Naive thymus-derived CD4-positive, alpha-beta T cell (primary cell): ENCODE measurements around the gene CLEC1B. TPM values are rescaled to one million over a fixed set of nuclear protein-coding genes. Genes with fewer than 3 reads are reported as not detected.

Experiments used
- ATAC-seq: fragments of 150-1000 bp; cut with Tn5 transposase; 2 replicates; pipeline ENCODE4 v1.10.0; 2021; ENCODE audit warnings: mild to moderate bottlenecking, moderate library complexity
- CTCF ChIA-PET: fragments of 350-600 bp; sonication (Branson Sonifier 250); formaldehyde crosslinking; loops from one replicate; lab custom pipeline; 2021; ENCODE audit warnings: antibody characterized with exemption; lab: Charles Lee
- POLR2A ChIA-PET: fragments of 350-600 bp; sonication (Branson Sonifier 250); formaldehyde crosslinking; loops from one replicate; lab custom pipeline; 2021; ENCODE audit warnings: antibody characterized with exemption, inconsistent platforms; lab: Charles Lee
- DNase-seq, 9 donors: peaks; one replicate each; pipeline versions ENCODE4 v3.0.0 to v3.0.0-alpha.2; 2020 to 2022; ENCODE audit warnings: mixed read lengths in 1 of 9
- H3K27ac ChIP-seq: one replicate; pipeline ENCODE4 v1.7.0; 2013; ENCODE audit warnings: mild to moderate bottlenecking, low read depth, low read length, moderate library complexity
- H3K27me3 ChIP-seq, 2 donors: one replicate each; pipeline ENCODE4 v1.7.0; 2013; ENCODE audit warnings: low read length in 2 of 2, mild to moderate bottlenecking in 2 of 2, moderate library complexity in 2 of 2; ENCODE audit not compliant: control insufficient read depth in 2 of 2, insufficient read depth in 2 of 2
- H3K36me3 ChIP-seq, 3 experiments: 1 replicate in 2 of 3; 2 replicates in 1 of 3; pipeline ENCODE4 v1.7.0; 2013; ENCODE audit warnings: low read length in 3 of 3, mild to moderate bottlenecking in 3 of 3, moderate library complexity in 1 of 3; ENCODE audit not compliant: insufficient read depth in 3 of 3, control insufficient read depth in 2 of 3
- H3K4me1 ChIP-seq, 2 donors: one replicate each; pipeline ENCODE4 v1.7.0; 2013; ENCODE audit warnings: low read length in 2 of 2, mild to moderate bottlenecking in 2 of 2, moderate library complexity in 1 of 2; ENCODE audit not compliant: control insufficient read depth in 2 of 2, insufficient read depth in 2 of 2
- H3K4me3 ChIP-seq: 2 replicates; pipeline ENCODE4 v1.7.0; 2013; ENCODE audit warnings: mild to moderate bottlenecking, low read length
- H3K9me3 ChIP-seq, 3 experiments: 1 replicate in 2 of 3; 2 replicates in 1 of 3; pipeline ENCODE4 v1.7.0; 2013; ENCODE audit warnings: low read length in 3 of 3; ENCODE audit not compliant: control insufficient read depth in 2 of 3
- H3K27ac Mint-ChIP-seq, 9 donors: one replicate each; pipeline ENCODE4 v1.8.0; 2020 to 2022; ENCODE audit warnings: mixed read lengths in 9 of 9, mild to moderate bottlenecking in 8 of 9, moderate library complexity in 5 of 9, inconsistent platforms in 2 of 9
- H3K27me3 Mint-ChIP-seq, 5 donors: one replicate each; pipeline ENCODE4 v1.8.0; 2021 to 2022; ENCODE audit warnings: mixed read lengths in 5 of 5, mild to moderate bottlenecking in 1 of 5
- H3K36me3 Mint-ChIP-seq, 5 donors: one replicate each; pipeline ENCODE4 v1.8.0; 2020 to 2022; ENCODE audit warnings: mixed read lengths in 5 of 5, mild to moderate bottlenecking in 3 of 5, inconsistent platforms in 1 of 5
- H3K4me1 Mint-ChIP-seq, 7 donors: one replicate each; pipeline ENCODE4 v1.8.0; 2020 to 2022; ENCODE audit warnings: mixed read lengths in 7 of 7, mild to moderate bottlenecking in 3 of 7, inconsistent platforms in 1 of 7
- H3K4me3 Mint-ChIP-seq, 10 donors: one replicate each; pipeline ENCODE4 v1.8.0; 2020 to 2022; ENCODE audit warnings: mild to moderate bottlenecking in 10 of 10, mixed read lengths in 10 of 10, moderate library complexity in 6 of 10, inconsistent platforms in 2 of 10
- H3K9me3 Mint-ChIP-seq, 11 donors: one replicate each; pipeline ENCODE4 v1.8.0; 2020 to 2022; ENCODE audit warnings: mixed read lengths in 11 of 11, mild to moderate bottlenecking in 4 of 11, inconsistent platforms in 1 of 11, moderate library complexity in 1 of 11
- intact Hi-C, 2 donors: fragments of 100-400 bp; cut with micrococcal nuclease; formaldehyde crosslinking; loops; one replicate each; pipeline ENCODE4 v1.15.1; 2023
- polyA plus RNA-seq, 2 donors: library from polyadenylated mRNA; unstranded; fragments of 300-500 nt; fragmentation: Illumina TruSeq; gene quantifications; one replicate each; pipeline ENCODE4 v1.2.3, GENCODE V29; 2021
- total RNA-seq, 6 experiments: library from RNA in 5 of 6; stranded (reverse) in 5 of 6; gene quantifications; 1 replicate in 5 of 6; 2 replicates in 1 of 6; pipeline ENCODE4 v1.2.3 and lab custom pipeline; 2021 to 2026

The CLEC1B gene
- total and polyA plus RNA-seq, 7 experiments from 2014 or later: 0.91 TPM; not detected in 6

DNA sequence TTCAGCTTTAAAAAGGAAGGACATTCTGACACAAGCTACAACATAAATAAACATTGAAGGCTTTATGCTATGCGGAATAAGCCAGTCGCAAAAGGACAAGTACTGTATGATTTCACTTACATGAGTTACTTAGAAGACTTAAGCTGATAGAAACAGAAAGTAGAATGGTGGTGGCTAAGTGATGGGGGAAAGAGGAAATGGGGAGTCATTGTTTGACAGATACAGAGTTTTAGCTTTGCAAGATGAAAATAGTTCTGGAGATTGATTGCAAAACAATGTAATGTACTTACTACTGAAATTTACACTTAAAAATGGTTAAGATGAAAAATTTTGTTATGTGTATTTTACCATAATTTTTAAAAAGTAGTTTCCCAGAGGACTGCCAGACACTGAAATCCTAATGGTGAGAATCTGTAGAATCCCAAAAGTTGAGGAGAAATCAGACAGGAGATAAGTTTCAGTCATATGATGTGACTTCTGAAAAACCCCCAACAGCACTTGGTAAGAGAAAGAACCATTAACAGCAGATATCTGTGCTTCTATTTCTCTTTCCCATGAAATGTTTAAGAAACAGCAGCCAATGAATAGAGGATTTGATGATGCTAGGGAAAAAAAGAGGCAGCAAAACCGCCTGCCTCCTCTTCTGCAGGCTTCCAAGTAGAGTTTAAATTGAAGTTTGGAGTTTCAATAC is 50.2 kb downstream of the CLEC1B start:
- Histone ChIP-seq H3K9me3 (no peaks in the 10 kb centered on the region), H3K4me1 (peaks cover 27 to 29% of the 10 kb centered on the region in 2 donors), H3K4me3 (no peak overlapping the region), H3K27me3 (no peaks in the 10 kb centered on the region), H3K27ac (no peak overlapping the region), H3K36me3 (no peaks in the 10 kb centered on the region)
- H3K27me3 Mint-ChIP-seq: no peaks in the 10 kb centered on the region
- intact Hi-C loops: loop anchor here (2.0 to 10.0 kb wide), 5 partner anchors 80 to 996 kb away; partner anchors contain the start of genes CLEC2B (in 1 of the 2) and MAGOHB (in 1 of the 2)
- peak overlapping the region; percentile 0 to 74 (median 2) for H3K27ac Mint-ChIP-seq
- ChIA-PET POLR2A (interaction anchor here (0.6 kb wide), 1 partner anchor 415 kb away, joined by 3 read pairs; no protein-coding TSS in a partner anchor), CTCF (interaction anchor here (0.6 to 1.1 kb wide), 5 partner anchors 10 to 296 kb away, joined by 3 to 5 read pairs (median 3); no protein-coding TSS in a partner anchor)
- peaks cover 0 to 4% (median 0%) of the 10 kb centered on the region in 11 donors for H3K9me3 Mint-ChIP-seq
- H3K36me3 Mint-ChIP-seq: peaks cover 0 to 7% (median 0%) of the 10 kb centered on the region in 5 donors
- DNase-seq (peak in 5 of 9 donors; percentile 22 to 36 (median 26)), ATAC-seq (peak; percentile 80)
- H3K4me3 Mint-ChIP-seq: peak overlapping the region in 8 of 10 donors; percentile 0 to 53 (median 14)
- H3K4me1 Mint-ChIP-seq: peaks cover 40 to 61% (median 43%) of the 10 kb centered on the region in 7 donors

- H3K4me1 Mint-ChIP-seq: peaks cover 42 to 64% (median 45%) of the 10 kb centered on the region in 7 donors
- peak overlapping the region in 2 of 9 donors; percentile 21 to 54 for H3K27ac Mint-ChIP-seq
- Histone ChIP-seq H3K27me3 (no peaks in the 10 kb centered on the region), H3K27ac (no peak overlapping the region), H3K9me3 (no peaks in the 10 kb centered on the region), H3K4me3 (no peak overlapping the region), H3K36me3 (no peaks in the 10 kb centered on the region), H3K4me1 (peaks cover 27 to 29% of the 10 kb centered on the region in 2 donors)
- H3K27me3 Mint-ChIP-seq: peaks cover 0 to 5% (median 0%) of the 10 kb centered on the region in 5 donors
- ChIA-PET POLR2A (no interaction called here), CTCF (interaction anchor here (1.1 kb wide), 1 partner anchor 205 kb away, joined by 4 read pairs; no protein-coding TSS in a partner anchor)
- peaks cover 0 to 4% (median 0%) of the 10 kb centered on the region in 11 donors for H3K9me3 Mint-ChIP-seq
- ATAC-seq (no peak), DNase-seq (no peak)
- intact Hi-C loops: loop anchor here (2.0 to 10.0 kb wide), 5 partner anchors 79 to 995 kb away; partner anchors contain the start of genes CLEC2B (in 1 of the 2) and MAGOHB (in 1 of the 2)
- H3K36me3 Mint-ChIP-seq: peaks cover 0 to 7% (median 0%) of the 10 kb centered on the region in 5 donors
- H3K4me3 Mint-ChIP-seq: no peak overlapping the region
Measured at GRCh38 chr12:9947674-9948073, 51.2 kb downstream of the CLEC1B start.

GRCh38 chr12:9944391-9944790 is 54.5 kb downstream of the CLEC1B start:
- CTCF ChIA-PET: interaction anchor here (1.0 to 1.1 kb wide), 2 partner anchors 12 to 208 kb away, joined by 3 read pairs; partner anchors contain the start of gene CLEC2A
- no peak for ATAC-seq
- no peak overlapping the region for H3K27ac ChIP-seq
- no peaks in the 10 kb centered on the region for H3K36me3 ChIP-seq
- Mint-ChIP-seq H3K4me3 (peak overlapping the region in 9 of 10 donors; percentile 4 to 66 (median 50)), H3K4me1 (peaks cover 23 to 52% (median 42%) of the 10 kb centered on the region in 7 donors), H3K36me3 (peaks cover 0 to 7% (median 0%) of the 10 kb centered on the region in 5 donors), H3K27ac (peak overlapping the region in 7 of 9 donors; percentile 5 to 79 (median 14)), H3K9me3 (peaks cover 0 to 2% (median 0%) of the 10 kb centered on the region in 11 donors), H3K27me3 (peaks cover 0 to 29% (median 0%) of the 10 kb centered on the region in 5 donors)
- no peak for DNase-seq
- POLR2A ChIA-PET: interaction anchor here (0.6 to 0.7 kb wide), 2 partner anchors 76 to 268 kb away, joined by 3 read pairs; partner anchors contain the start of genes CLEC2B and GABARAPL1
- no peak overlapping the region for H3K4me3 ChIP-seq
- intact Hi-C loops: loop anchor here (1.0 to 10.0 kb wide), 6 partner anchors 12 to 670 kb away; partner anchors contain the start of gene MAGOHB (in 1 of the 2)
- no peaks in the 10 kb centered on the region for H3K27me3 ChIP-seq
- H3K4me1 ChIP-seq: peaks cover 10 to 12% of the 10 kb centered on the region in 2 donors
- no peaks in the 10 kb centered on the region for H3K9me3 ChIP-seq

DNA sequence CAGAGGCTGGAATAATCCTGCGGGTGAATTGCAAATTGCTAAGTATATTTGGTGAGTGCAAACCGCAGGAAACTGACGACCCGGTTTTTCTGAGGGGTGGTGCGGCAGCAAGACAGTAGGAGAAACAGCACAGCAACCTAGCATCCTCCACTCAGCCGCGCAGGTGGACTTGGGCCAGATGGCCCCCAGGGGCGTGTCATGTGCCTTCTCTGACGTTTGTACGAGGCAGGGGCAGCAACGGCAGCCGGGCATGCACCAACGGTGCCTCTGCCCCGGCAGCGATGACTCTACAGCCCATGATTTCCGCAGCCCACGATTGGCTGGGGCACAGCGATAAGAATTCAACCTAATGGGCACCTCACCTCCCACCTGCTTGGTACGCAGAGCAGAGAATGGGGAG is 55.7 kb downstream of the CLEC1B start:
- peak overlapping the region; percentile 55 to 88 (median 70) for H3K4me3 Mint-ChIP-seq
- POLR2A ChIA-PET: interaction anchor here (1.2 kb wide), 1 partner anchor 18 kb away, joined by 3 read pairs; no protein-coding TSS in a partner anchor
- CTCF ChIA-PET: no interaction called here
- ATAC-seq (peak; percentile 91), DNase-seq (peak in 3 of 9 donors; percentile 17 to 63 (median 49))
- peak overlapping the region; percentile 2 for H3K4me3 ChIP-seq
- peaks cover 12 to 41% (median 32%) of the 10 kb centered on the region in 7 donors for H3K4me1 Mint-ChIP-seq
- peaks cover 0 to 7% (median 0%) of the 10 kb centered on the region in 5 donors for H3K36me3 Mint-ChIP-seq
- no peaks in the 10 kb centered on the region for H3K36me3 ChIP-seq
- H3K27ac Mint-ChIP-seq: peak overlapping the region in 6 of 9 donors; percentile 13 to 88 (median 72)
- H3K9me3 ChIP-seq: no peaks in the 10 kb centered on the region
- intact Hi-C loops: loop anchor here (2.0 to 10.0 kb wide), 6 partner anchors 131 to 672 kb away; partner anchors contain the start of genes GABARAPL1 (in 1 of the 2) and MAGOHB (in 1 of the 2)
- H3K27me3 ChIP-seq: no peaks in the 10 kb centered on the region
- H3K27me3 Mint-ChIP-seq: peaks cover 0 to 34% (median 0%) of the 10 kb centered on the region in 5 donors
- H3K9me3 Mint-ChIP-seq: peaks cover 0 to 2% (median 0%) of the 10 kb centered on the region in 11 donors
- peak overlapping the region; percentile 9 for H3K27ac ChIP-seq
- peaks cover 1% of the 10 kb centered on the region in 2 donors for H3K4me1 ChIP-seq

Other genes with a start within 250 kb of the CLEC1B start
- gene CD69, start 238.2 kb downstream of the CLEC1B start, total RNA-seq: 100 to 1,000 TPM in 3 of 5 experiments, 10 to 100 TPM in 2; 25.8 to 588 (median 125) TPM
- gene CD69, start 238.2 kb downstream of the CLEC1B start, polyA plus RNA-seq: 100 to 1,000 TPM; 113 to 201 TPM
- 10 to 100 TPM in 1 of 5 experiments, 1 to 10 TPM in 2, under 1 TPM in 2; 0.35 to 34.8 (median 1.0) TPM for gene KLRF1, start 171.6 kb downstream of the CLEC1B start, total RNA-seq
- 1 to 10 TPM; 1.3 to 1.6 TPM for gene KLRF1, start 171.6 kb downstream of the CLEC1B start, polyA plus RNA-seq
- 10 to 100 TPM; 50.1 to 86.8 (median 73.8) TPM for gene CLEC2B, start 129.8 kb downstream of the CLEC1B start, total RNA-seq
- 10 to 100 TPM; 22.1 to 61.2 TPM for gene CLEC2B, start 129.8 kb downstream of the CLEC1B start, polyA plus RNA-seq
- not detected for gene KLRF2, start 117.6 kb downstream of the CLEC1B start, total RNA-seq
- gene KLRF2, start 117.6 kb downstream of the CLEC1B start, polyA plus RNA-seq: not detected
- not detected for gene CLEC2A, start 66.8 kb downstream of the CLEC1B start, total RNA-seq
- under 1 TPM in 1 of 2 donors, not detected in 1; 0.22 TPM for gene CLEC2A, start 66.8 kb downstream of the CLEC1B start, polyA plus RNA-seq
- gene CLEC12A, start 27.7 kb downstream of the CLEC1B start, total RNA-seq: 10 to 100 TPM in 1 of 5 experiments, 1 to 10 TPM in 2, not detected in 2; 3.2 to 47.8 (median 4.2) TPM
- gene CLEC12A, start 27.7 kb downstream of the CLEC1B start, polyA plus RNA-seq: under 1 TPM in 1 of 2 donors, not detected in 1; 0.31 TPM
- gene CLEC12B, start 11.5 kb upstream of the CLEC1B start, total RNA-seq: 1 to 10 TPM in 1 of 5 experiments, under 1 TPM in 2, not detected in 2; 0.42 to 7.4 (median 0.87) TPM
- gene CLEC12B, start 11.5 kb upstream of the CLEC1B start, polyA plus RNA-seq: not detected
- gene CLEC9A, start 31.6 kb upstream of the CLEC1B start, total RNA-seq: under 1 TPM in 2 of 5 experiments, not detected in 3; 0.29 to 0.64 TPM
- not detected for gene CLEC9A, start 31.6 kb upstream of the CLEC1B start, polyA plus RNA-seq
- gene CLEC1A, start 99.9 kb upstream of the CLEC1B start, total RNA-seq: 1 to 10 TPM in 1 of 5 experiments, not detected in 4; 1.0 TPM
- not detected for gene CLEC1A, start 99.9 kb upstream of the CLEC1B start, polyA plus RNA-seq
- gene CLEC7A, start 131.1 kb upstream of the CLEC1B start, total RNA-seq: 100 to 1,000 TPM in 1 of 5 experiments, 10 to 100 TPM in 1, 1 to 10 TPM in 2, not detected in 1; 1.5 to 121 (median 7.2) TPM
- not detected for gene CLEC7A, start 131.1 kb upstream of the CLEC1B start, polyA plus RNA-seq
- 1 to 10 TPM in 2 of 5 experiments, not detected in 3; 3.1 to 4.0 TPM for gene OLR1, start 173.0 kb upstream of the CLEC1B start, total RNA-seq
- not detected for gene OLR1, start 173.0 kb upstream of the CLEC1B start, polyA plus RNA-seq
- gene TMEM52B, start 179.9 kb upstream of the CLEC1B start, total RNA-seq: under 1 TPM in 1 of 5 experiments, not detected in 4; 0.47 TPM
- not detected for gene TMEM52B, start 179.9 kb upstream of the CLEC1B start, polyA plus RNA-seq
- gene GABARAPL1, start 213.8 kb upstream of the CLEC1B start, total RNA-seq: 100 to 1,000 TPM in 2 of 5 experiments, 10 to 100 TPM in 2, 1 to 10 TPM in 1; 3.7 to 165 (median 29.4) TPM
- 10 to 100 TPM; 14.7 to 14.9 TPM for gene GABARAPL1, start 213.8 kb upstream of the CLEC1B start, polyA plus RNA-seq